Colonic mucosa (tissue), 4 donors: ENCODE data around the gene C19orf38. TPM values are rescaled to one million over a fixed set of nuclear protein-coding genes. Genes with fewer than 3 reads are reported as not detected.

ENCODE experiments used
- DNase-seq: peaks from one replicate; pipeline ENCODE4 v3.0.0-alpha.2; 2020
- H3K27ac ChIP-seq: fragments of 200-600 bp; one replicate; pipeline ENCODE4 v1.8.0; 2021
- H3K27me3 ChIP-seq: fragments of 200-600 bp; one replicate; pipeline ENCODE4 v1.8.0; 2021
- H3K36me3 ChIP-seq: fragments of 200-600 bp; one replicate; pipeline ENCODE4 v1.8.0; 2021
- H3K4me1 ChIP-seq: fragments of 200-600 bp; one replicate; pipeline ENCODE4 v1.8.0; 2021; ENCODE audit warnings: mild to moderate bottlenecking
- H3K4me3 ChIP-seq: fragments of 200-600 bp; one replicate; pipeline ENCODE4 v1.8.0; 2021
- H3K9ac ChIP-seq, 2 donors: one replicate each; pipeline ENCODE4 v1.7.0; 2013; ENCODE audit warnings: control low read depth in 2 of 2, low read depth in 2 of 2, low read length in 2 of 2
- H3K9me3 ChIP-seq: fragments of 200-600 bp; one replicate; pipeline ENCODE4 v1.8.0; 2021
- intact Hi-C: fragments of 100-400 bp; cut with DNase I; formaldehyde crosslinking; loops from one replicate; pipeline ENCODE4 v1.14.1; 2022
- total RNA-seq, 2 donors: library from RNA; stranded (reverse); fragmentation: NEBNext Ultra II Directional in 1 of 2; extraction: Animal tissue kit (Norgen Biotek cat#: 25700) in 1 of 2; gene quantifications; one replicate each; pipeline ENCODE4 v1.2.1, GENCODE V29; 2021
- TF ChIP-seq, protein P1 (sequence below): fragments of 200-600 bp; IDR thresholded peaks from one replicate; pipeline ENCODE4 v1.8.0; 2022; ENCODE audit warnings: antibody characterized with exemption, mild to moderate bottlenecking
- donor health status: healthy.
- donor health status: DM: no; HTN: no; CAD: no.
- donor health status: DM: no; HTN: no; CAD: no.

The C19orf38 gene
- total RNA-seq, 2 donors from 2014 or later, result 0.77 to 1.5 TPM

DNA sequence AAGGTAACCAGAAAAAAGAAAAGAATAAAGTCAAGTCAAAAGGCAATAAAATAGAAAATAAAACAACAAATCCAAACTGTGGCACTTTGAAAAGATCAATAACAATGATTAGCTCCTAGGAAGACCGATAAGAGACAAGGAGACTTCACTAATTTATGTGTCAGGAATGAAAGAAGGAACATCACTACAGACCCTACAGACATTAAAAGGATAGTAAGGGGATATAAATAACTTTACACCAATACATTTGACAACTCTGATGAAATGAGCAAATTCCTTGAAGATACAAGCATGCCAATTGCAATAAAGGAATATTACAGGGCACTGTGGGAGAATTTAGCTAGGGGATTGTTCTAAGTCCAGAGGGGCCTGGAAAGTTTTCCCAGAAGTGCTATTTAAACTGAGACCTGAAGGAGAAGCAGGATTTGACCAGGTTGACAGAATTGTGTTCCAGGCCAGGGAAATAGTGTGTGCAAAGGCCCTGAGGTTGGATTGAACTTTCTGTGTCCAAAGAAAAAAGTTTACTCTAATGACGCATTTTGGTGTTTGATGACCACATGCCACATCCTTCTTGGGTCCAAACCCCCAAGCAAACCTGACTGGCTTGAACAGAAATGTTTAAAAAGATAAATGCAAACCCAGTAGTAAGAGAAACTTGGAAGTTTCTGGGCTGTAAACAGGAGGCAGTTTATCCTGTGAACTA, 1.6 kb upstream of the C19orf38 start:
- intact Hi-C loops, result no loop called here
- Histone ChIP-seq H3K36me3 (no peaks in the 10 kb centered on the region), H3K4me1 (no peaks in the 10 kb centered on the region), H3K9me3 (no peaks in the 10 kb centered on the region), H3K27ac (no peak overlapping the region), H3K9ac (no peak overlapping the region), H3K4me3 (no peak overlapping the region), H3K27me3 (no peaks in the 10 kb centered on the region)
- no peak for DNase-seq
- TF ChIP-seq, protein P1, sequence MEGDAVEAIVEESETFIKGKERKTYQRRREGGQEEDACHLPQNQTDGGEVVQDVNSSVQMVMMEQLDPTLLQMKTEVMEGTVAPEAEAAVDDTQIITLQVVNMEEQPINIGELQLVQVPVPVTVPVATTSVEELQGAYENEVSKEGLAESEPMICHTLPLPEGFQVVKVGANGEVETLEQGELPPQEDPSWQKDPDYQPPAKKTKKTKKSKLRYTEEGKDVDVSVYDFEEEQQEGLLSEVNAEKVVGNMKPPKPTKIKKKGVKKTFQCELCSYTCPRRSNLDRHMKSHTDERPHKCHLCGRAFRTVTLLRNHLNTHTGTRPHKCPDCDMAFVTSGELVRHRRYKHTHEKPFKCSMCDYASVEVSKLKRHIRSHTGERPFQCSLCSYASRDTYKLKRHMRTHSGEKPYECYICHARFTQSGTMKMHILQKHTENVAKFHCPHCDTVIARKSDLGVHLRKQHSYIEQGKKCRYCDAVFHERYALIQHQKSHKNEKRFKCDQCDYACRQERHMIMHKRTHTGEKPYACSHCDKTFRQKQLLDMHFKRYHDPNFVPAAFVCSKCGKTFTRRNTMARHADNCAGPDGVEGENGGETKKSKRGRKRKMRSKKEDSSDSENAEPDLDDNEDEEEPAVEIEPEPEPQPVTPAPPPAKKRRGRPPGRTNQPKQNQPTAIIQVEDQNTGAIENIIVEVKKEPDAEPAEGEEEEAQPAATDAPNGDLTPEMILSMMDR, result no peak

DNA sequence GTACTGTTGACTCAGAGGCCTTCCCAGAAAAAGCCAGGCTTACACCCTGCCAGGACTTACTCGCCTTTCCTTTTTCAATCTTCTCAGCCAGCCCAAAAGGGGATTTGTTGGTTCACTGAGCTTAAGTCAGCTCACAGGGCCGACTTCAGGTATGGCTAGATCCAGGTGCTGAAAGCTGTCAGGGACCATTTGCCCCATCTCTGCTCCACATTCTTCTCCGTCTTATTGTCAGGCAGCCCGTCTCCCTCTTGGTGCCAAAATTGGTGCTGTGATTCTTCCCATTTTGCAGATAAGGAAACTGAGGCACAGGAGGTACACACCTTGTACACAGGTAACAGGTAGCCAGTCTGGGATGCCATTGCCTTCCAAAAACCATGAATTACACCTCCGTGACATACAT, 2.4 kb downstream of the C19orf38 start:
- intact Hi-C loops, result no loop called here
- Histone ChIP-seq H3K27me3 (no peaks in the 10 kb centered on the region), H3K4me3 (no peak overlapping the region), H3K27ac (no peak overlapping the region), H3K9ac (no peak overlapping the region), H3K36me3 (no peaks in the 10 kb centered on the region), H3K9me3 (no peaks in the 10 kb centered on the region), H3K4me1 (no peaks in the 10 kb centered on the region)
- no peak for DNase-seq
- TF ChIP-seq, protein P1, result no peak

DNA sequence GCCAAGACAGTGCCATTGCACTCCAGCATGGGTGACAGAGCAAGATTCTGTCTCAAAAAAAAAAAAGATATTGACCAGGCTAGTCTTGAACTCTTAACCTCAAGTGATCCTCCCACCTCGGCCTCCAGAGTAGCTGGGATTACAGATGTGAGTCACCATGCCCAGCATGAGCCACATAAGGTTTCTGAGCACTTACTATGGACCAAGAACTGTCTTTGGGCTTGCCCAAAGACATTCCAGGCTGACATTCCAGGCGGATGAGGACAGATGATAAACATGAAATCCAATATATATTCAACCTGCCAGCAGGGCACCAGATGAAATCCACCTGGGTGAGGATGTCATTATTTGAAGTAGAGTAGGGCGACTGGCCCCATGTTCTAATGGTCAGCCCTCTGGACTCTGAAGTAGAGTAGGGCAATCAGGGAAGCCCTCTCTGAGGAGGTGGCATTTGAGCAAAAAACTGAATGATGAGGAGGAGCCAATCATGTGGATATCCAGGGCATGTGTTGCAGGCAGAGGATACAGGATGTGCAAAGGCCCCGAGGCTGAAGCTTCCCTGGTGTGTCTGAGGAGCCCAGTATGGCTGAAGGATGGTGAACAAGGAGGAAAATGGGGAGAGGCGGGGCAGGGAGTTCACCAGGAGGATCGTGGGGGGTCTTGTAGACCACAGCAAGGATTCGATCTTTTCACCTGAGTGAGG, 4.0 kb downstream of the C19orf38 start:
- Histone ChIP-seq H3K4me1 (no peaks in the 10 kb centered on the region), H3K36me3 (no peaks in the 10 kb centered on the region), H3K9me3 (no peaks in the 10 kb centered on the region), H3K9ac (no peak overlapping the region), H3K27ac (no peak overlapping the region), H3K4me3 (no peak overlapping the region), H3K27me3 (no peaks in the 10 kb centered on the region)
- no peak for DNase-seq
- TF ChIP-seq, protein P1, result no peak
- intact Hi-C loops, result no loop called here

DNA sequence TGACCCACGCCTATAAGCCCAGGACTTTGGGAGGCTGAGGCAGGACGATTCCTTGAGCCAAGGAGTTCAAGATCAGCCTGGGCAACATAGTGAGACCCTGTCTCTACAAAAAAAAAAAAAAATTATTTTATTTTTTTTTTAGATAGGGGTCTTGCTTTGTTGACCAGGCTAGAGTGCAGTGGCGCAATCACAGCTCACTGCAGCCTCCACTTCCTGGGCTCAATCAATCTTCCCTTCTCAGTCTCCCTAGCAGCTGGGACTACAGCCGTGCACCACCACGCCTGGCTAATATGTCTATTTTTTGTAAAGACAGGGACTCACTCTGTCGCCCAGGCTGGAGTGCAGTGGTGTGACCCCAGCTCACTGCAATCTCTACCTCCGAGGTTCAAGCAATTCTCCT, 4.7 kb downstream of the C19orf38 start:
- H3K4me3 ChIP-seq, result no peak overlapping the region
- H3K9me3 ChIP-seq, result no peaks in the 10 kb centered on the region
- TF ChIP-seq, protein P1, result no peak
- DNase-seq, result no peak
- no peaks in the 10 kb centered on the region for H3K36me3 ChIP-seq
- H3K27me3 ChIP-seq, result no peaks in the 10 kb centered on the region
- intact Hi-C loops, result no loop called here
- H3K9ac ChIP-seq, result no peak overlapping the region
- H3K4me1 ChIP-seq, result no peaks in the 10 kb centered on the region
- H3K27ac ChIP-seq, result no peak overlapping the region

DNA sequence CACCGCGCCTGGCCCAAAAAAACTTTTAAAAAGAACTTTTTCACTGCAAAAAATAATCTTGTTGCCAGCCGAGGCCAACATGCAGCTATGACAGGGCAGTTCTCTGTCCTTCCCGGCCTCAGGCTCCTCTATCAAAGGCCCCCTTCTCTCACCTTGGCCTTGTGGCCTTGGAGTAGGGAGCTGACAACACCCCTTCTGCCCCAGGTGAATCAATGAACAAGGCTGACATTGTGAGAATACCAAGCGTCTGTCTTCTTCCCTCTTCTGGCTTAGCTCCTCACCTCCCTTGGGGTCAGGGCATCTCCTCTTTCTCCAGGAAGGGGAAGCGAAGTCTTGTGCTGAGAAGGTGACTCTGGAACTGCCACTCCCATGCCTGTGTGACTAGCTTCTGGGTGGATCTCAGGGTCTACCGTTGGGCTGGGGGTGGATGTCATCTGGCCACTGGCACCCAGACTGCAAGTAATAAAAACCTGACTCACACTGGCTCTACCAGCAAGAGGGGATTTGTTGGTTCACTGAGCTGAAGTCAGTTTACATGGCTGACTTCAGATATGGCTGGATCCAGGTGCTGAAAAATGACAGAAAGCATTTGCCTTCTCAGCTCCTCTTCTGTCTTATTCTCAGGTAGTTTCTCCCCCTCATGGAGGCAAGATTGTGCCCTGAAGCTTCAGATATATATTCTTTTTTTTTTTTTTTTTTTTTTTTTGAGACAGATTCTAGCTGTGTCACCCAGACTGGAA, 6.3 kb downstream of the C19orf38 start:
- intact Hi-C loops, result no loop called here
- Histone ChIP-seq H3K9me3 (no peaks in the 10 kb centered on the region), H3K27ac (no peak overlapping the region), H3K4me1 (no peaks in the 10 kb centered on the region), H3K9ac (no peak overlapping the region), H3K27me3 (no peaks in the 10 kb centered on the region), H3K36me3 (no peaks in the 10 kb centered on the region), H3K4me3 (no peak overlapping the region)
- DNase-seq, result no peak
- TF ChIP-seq, protein P1, result no peak
